Measurements from ENCODE around the gene F2R. TPM values are rescaled to one million over a fixed set of nuclear protein-coding genes. Genes with fewer than 3 reads are reported as not detected.
"Not testable (repeated sequence)": the region's sequence is repeated elsewhere in the genome, so short reads cannot be mapped to it uniquely, and the experiment has no call there.

Gene F2R
- total RNA-seq, 2 donors from 2014 or later: 28.5 to 43.1 TPM

- H3K27ac Mint-ChIP-seq: no peak overlapping the region
- no peak for TF ChIP-seq CTCF (conservative IDR thresholded peaks at IDR 0.05)
- WGBS, 2 experiments (ENCODE audit: insufficient coverage in 1 of 2, insufficient read length in 1 of 2): 68% methylated on average over 2 of the region's 3 CpGs; no CpG with 5 or more reads in 1 of the 2 experiments
- Histone ChIP-seq H3K4me3 (ENCODE audit: low read length) (no peak overlapping the region), H3K9me3 (ENCODE audit: control insufficient read depth, low read length) (peaks cover 7% of the 10 kb centered on the region), H3K9ac (ENCODE audit: extremely low read depth, low read length, poor library complexity, severe bottlenecking) (no peak overlapping the region), H3K27ac (ENCODE audit: low read depth, low read length) (no peak overlapping the region), H3K27me3 (ENCODE audit: control insufficient read depth, insufficient read depth, low read length, poor library complexity, severe bottlenecking) (no peaks in the 10 kb centered on the region), H3K36me3 (ENCODE audit: control insufficient read depth, insufficient read depth, low read length) (no peaks in the 10 kb centered on the region), H3K4me1 (ENCODE audit: control insufficient read depth, insufficient read depth, low read length) (no peaks in the 10 kb centered on the region)
- no peak for DNase-seq
- peaks cover 4% of the 10 kb centered on the region for H3K9me3 Mint-ChIP-seq
- no peak overlapping the region for H3K4me3 Mint-ChIP-seq
- H3K27me3 Mint-ChIP-seq (ENCODE audit: insufficient read depth): peaks cover 3% of the 10 kb centered on the region
- no peaks in the 10 kb centered on the region for H3K4me1 Mint-ChIP-seq
- H3K36me3 Mint-ChIP-seq (ENCODE audit: low read depth): no peaks in the 10 kb centered on the region
Observed at GRCh38 chr5:76764374-76764773, 48.4 kb downstream of the F2R start.

GRCh38 chr5:76765249-76765648, 49.3 kb downstream of the F2R start:
- H3K4me3 ChIP-seq (ENCODE audit: low read length): no peak overlapping the region
- WGBS, 2 experiments (ENCODE audit: insufficient coverage in 1 of 2, insufficient read length in 1 of 2): 85 to 88% methylated on average over 3 of the region's 3 CpGs
- Mint-ChIP-seq H3K27ac (no peak overlapping the region), H3K36me3 (ENCODE audit: low read depth) (no peaks in the 10 kb centered on the region), H3K4me1 (no peaks in the 10 kb centered on the region), H3K27me3 (ENCODE audit: insufficient read depth) (peaks cover 3% of the 10 kb centered on the region), H3K4me3 (no peak overlapping the region), H3K9me3 (peaks cover 4% of the 10 kb centered on the region)
- H3K9me3 ChIP-seq (ENCODE audit: control insufficient read depth, low read length): peaks cover 7% of the 10 kb centered on the region
- no peaks in the 10 kb centered on the region for H3K4me1 ChIP-seq (ENCODE audit: control insufficient read depth, insufficient read depth, low read length)
- H3K27ac ChIP-seq (ENCODE audit: low read depth, low read length): no peak overlapping the region
- no peak for DNase-seq
- no peak for TF ChIP-seq CTCF (conservative IDR thresholded peaks at IDR 0.05)
- no peak overlapping the region for H3K9ac ChIP-seq (ENCODE audit: extremely low read depth, low read length, poor library complexity, severe bottlenecking)
- H3K27me3 ChIP-seq (ENCODE audit: control insufficient read depth, insufficient read depth, low read length, poor library complexity, severe bottlenecking): no peaks in the 10 kb centered on the region
- no peaks in the 10 kb centered on the region for H3K36me3 ChIP-seq (ENCODE audit: control insufficient read depth, insufficient read depth, low read length)

- no peak for TF ChIP-seq CTCF (conservative IDR thresholded peaks at IDR 0.05)
- H3K9me3 ChIP-seq (ENCODE audit: control insufficient read depth, low read length): peaks cover 7% of the 10 kb centered on the region
- no peak overlapping the region for H3K27ac ChIP-seq (ENCODE audit: low read depth, low read length)
- WGBS, 2 experiments (ENCODE audit: insufficient coverage in 1 of 2, insufficient read length in 1 of 2): 93 to 100% methylated on average over 1 to 2 of the region's 2 CpGs
- Mint-ChIP-seq H3K27me3 (ENCODE audit: insufficient read depth) (peaks cover 3% of the 10 kb centered on the region), H3K4me1 (no peaks in the 10 kb centered on the region), H3K27ac (no peak overlapping the region), H3K36me3 (ENCODE audit: low read depth) (no peaks in the 10 kb centered on the region), H3K4me3 (no peak overlapping the region), H3K9me3 (peaks cover 4% of the 10 kb centered on the region)
- no peak for DNase-seq
- no peak overlapping the region for H3K4me3 ChIP-seq (ENCODE audit: low read length)
- H3K4me1 ChIP-seq (ENCODE audit: control insufficient read depth, insufficient read depth, low read length): no peaks in the 10 kb centered on the region
- no peaks in the 10 kb centered on the region for H3K27me3 ChIP-seq (ENCODE audit: control insufficient read depth, insufficient read depth, low read length, poor library complexity, severe bottlenecking)
- no peak overlapping the region for H3K9ac ChIP-seq (ENCODE audit: extremely low read depth, low read length, poor library complexity, severe bottlenecking)
- no peaks in the 10 kb centered on the region for H3K36me3 ChIP-seq (ENCODE audit: control insufficient read depth, insufficient read depth, low read length)
Observed at GRCh38 chr5:76766746-76767145, 50.8 kb downstream of the F2R start.

- H3K27ac ChIP-seq (ENCODE audit: low read depth, low read length); H3K9me3 Mint-ChIP-seq; H3K9ac ChIP-seq (ENCODE audit: extremely low read depth, low read length, poor library complexity, severe bottlenecking); DNase-seq; H3K27me3 ChIP-seq (ENCODE audit: control insufficient read depth, insufficient read depth, low read length, poor library complexity, severe bottlenecking); H3K4me1 Mint-ChIP-seq; H3K4me3 Mint-ChIP-seq; H3K36me3 ChIP-seq (ENCODE audit: control insufficient read depth, insufficient read depth, low read length); H3K36me3 Mint-ChIP-seq (ENCODE audit: low read depth); H3K9me3 ChIP-seq (ENCODE audit: control insufficient read depth, low read length); H3K27ac Mint-ChIP-seq; H3K4me1 ChIP-seq (ENCODE audit: control insufficient read depth, insufficient read depth, low read length); H3K4me3 ChIP-seq (ENCODE audit: low read length); H3K27me3 Mint-ChIP-seq (ENCODE audit: insufficient read depth): not testable (repeated sequence)
- WGBS, 2 experiments (ENCODE audit: insufficient coverage in 1 of 2, insufficient read length in 1 of 2): 92 to 94% methylated on average over 10 to 14 of the region's 14 CpGs
Observed at GRCh38 chr5:76771041-76771440, 55.1 kb downstream of the F2R start.
